Panc1 (cell line): ENCODE measurements around the gene UGT1A8. TPM values are rescaled to one million over a fixed set of nuclear protein-coding genes. Genes with fewer than 3 reads are reported as not detected.

Experiments used
- ATAC-seq: fragments of 200-7000 bp; cut with Tn5 transposase; 2 replicates; pipeline ENCODE4 v1.9.1; 2020; ENCODE audit warnings: mild to moderate bottlenecking, moderate library complexity
- BruUV-seq: library from RNA; stranded (reverse); fragments of 400-500 nt; replicated peaks from 2 replicates; lab custom pipeline; 2021; lab: Mats Ljungman, UMichigan
- CTCF ChIA-PET: fragments of 300-600 bp; sonication (Branson Sonifier 250); formaldehyde crosslinking; loops from one replicate; lab custom pipeline; 2022; ENCODE audit warnings: antibody characterized with exemption; lab: Charles Lee
- POLR2A ChIA-PET: fragments of 300-600 bp; sonication (Branson Sonifier 250); formaldehyde crosslinking; loops from one replicate; lab custom pipeline; 2022; ENCODE audit warnings: antibody characterized with exemption; lab: Charles Lee
- DNase-seq: peaks from one replicate; pipeline ENCODE4 v3.0.0-alpha.2; 2010; ENCODE audit warnings: low read depth, low spot score
- H3K27ac ChIP-seq: 2 replicates; pipeline ENCODE4 v1.5.1; 2011; ENCODE audit warnings: mild to moderate bottlenecking, low read length, inconsistent platforms
- H3K27me3 ChIP-seq: fragments of 200-500 bp; sonication (Bioruptor generic); 2 replicates; pipeline ENCODE4 v1.6.0; 2014; ENCODE audit warnings: low read length, inconsistent platforms; ENCODE audit not compliant: control insufficient read depth, insufficient read depth
- H3K36me3 ChIP-seq: fragments of 200-500 bp; sonication (Bioruptor generic); 2 replicates; pipeline ENCODE4 v1.5.1; 2014; ENCODE audit warnings: inconsistent platforms, mild to moderate bottlenecking, low read length, moderate library complexity; ENCODE audit not compliant: control insufficient read depth, insufficient read depth
- H3K4me1 ChIP-seq: 2 replicates; pipeline ENCODE4 v1.5.1; 2011; ENCODE audit warnings: inconsistent platforms, mild to moderate bottlenecking, low read length, moderate library complexity; ENCODE audit not compliant: control insufficient read depth, insufficient read depth
- H3K4me3 ChIP-seq, 2 experiments: 2 replicates each; pipeline ENCODE4 v1.5.1; 2011 to 2012; ENCODE audit warnings: low read depth in 2 of 2, low read length in 2 of 2, mild to moderate bottlenecking in 2 of 2, inconsistent platforms in 1 of 2, moderate library complexity in 1 of 2
- H3K9me3 ChIP-seq: fragments of 200-500 bp; sonication (Bioruptor generic); 2 replicates; pipeline ENCODE4 v1.5.1; 2014; ENCODE audit warnings: low read depth, mild to moderate bottlenecking, inconsistent platforms, low read length, moderate library complexity; ENCODE audit not compliant: control insufficient read depth, insufficient read depth
- POLR2AphosphoS5 ChIP-seq: IDR thresholded peaks from 2 replicates; pipeline ENCODE4 v1.6.1; 2012; ENCODE audit warnings: mild to moderate bottlenecking, low read depth, low read length, moderate library complexity
- SIN3A ChIP-seq: IDR thresholded peaks from 2 replicates; pipeline ENCODE4 v1.6.1; 2012; ENCODE audit warnings: low read depth, mild to moderate bottlenecking, low read length, moderate library complexity, borderline replicate concordance; ENCODE audit not compliant: insufficient read depth
- TCF7L2 ChIP-seq: IDR thresholded peaks from 2 replicates; pipeline ENCODE4 v1.6.1; 2011; ENCODE audit warnings: mild to moderate bottlenecking, low read depth, low read length, inconsistent platforms
- in situ Hi-C: cut with HindIII; loops from 2 replicates; pipeline ENCODE4 v1.10.0; 2016; ENCODE audit warnings: low sequenced_read_pairs, low pct_unique_long_range_greater_than_20kb
- intact Hi-C: fragments of 100-400 bp; cut with micrococcal nuclease; formaldehyde crosslinking; loops from one replicate; pipeline ENCODE4 v1.10.0; 2022; ENCODE audit not compliant: unreplicated experiment
- total RNA-seq: library from RNA; stranded (reverse); gene quantifications from one replicate; pipeline ENCODE4 v1.2.1, GENCODE V29; 2021; ENCODE audit not compliant: unreplicated experiment
- TF ChIP-seq, protein P1 (sequence below): fragments of 450-650 bp; IDR thresholded peaks from 2 replicates; pipeline ENCODE4 v1.5.1; 2017; ENCODE audit warnings: mild to moderate bottlenecking
- TF ChIP-seq, protein P2 (sequence below), 2 experiments: IDR thresholded peaks; 2 replicates each; pipeline ENCODE4 v1.6.1; 2011 to 2012; ENCODE audit warnings: low read depth in 2 of 2, control low read depth in 1 of 2, low read length in 1 of 2, mild to moderate bottlenecking in 1 of 2, moderate library complexity in 1 of 2; ENCODE audit not compliant: insufficient read depth in 1 of 2

UGT1A8 gene
- total RNA-seq, 1 experiment from 2014 or later = 0.15 TPM

DNA sequence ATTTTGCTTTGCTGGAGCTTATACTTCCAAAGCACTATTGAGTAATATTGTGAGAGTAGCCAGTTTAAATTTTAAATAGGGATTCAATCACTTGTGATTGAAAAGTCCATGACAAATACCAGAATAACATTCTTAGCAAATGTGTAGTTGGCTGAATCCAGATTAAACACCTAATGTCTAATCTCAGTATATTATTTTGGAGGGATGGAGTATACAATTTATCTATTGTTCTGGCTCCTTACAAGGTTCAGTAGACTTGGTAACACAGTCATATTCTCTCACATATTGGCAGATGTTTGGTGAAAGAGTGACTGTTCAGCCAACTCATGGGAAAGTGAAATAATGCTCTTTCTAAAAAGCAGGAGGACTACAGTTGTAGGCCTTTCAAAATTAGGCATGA lies 56.5 kb downstream of the UGT1A8 start:
- Histone ChIP-seq H3K9me3 (no peaks in the 10 kb centered on the region), H3K4me1 (no peaks in the 10 kb centered on the region), H3K4me3 (no peak overlapping the region), H3K27me3 (no peaks in the 10 kb centered on the region), H3K36me3 (no peaks in the 10 kb centered on the region), H3K27ac (no peak overlapping the region)
- no peak for TF ChIP-seq POLR2AphosphoS5
- no peak for TF ChIP-seq SIN3A
- no peak for TF ChIP-seq TCF7L2
- TF ChIP-seq, protein P1, sequence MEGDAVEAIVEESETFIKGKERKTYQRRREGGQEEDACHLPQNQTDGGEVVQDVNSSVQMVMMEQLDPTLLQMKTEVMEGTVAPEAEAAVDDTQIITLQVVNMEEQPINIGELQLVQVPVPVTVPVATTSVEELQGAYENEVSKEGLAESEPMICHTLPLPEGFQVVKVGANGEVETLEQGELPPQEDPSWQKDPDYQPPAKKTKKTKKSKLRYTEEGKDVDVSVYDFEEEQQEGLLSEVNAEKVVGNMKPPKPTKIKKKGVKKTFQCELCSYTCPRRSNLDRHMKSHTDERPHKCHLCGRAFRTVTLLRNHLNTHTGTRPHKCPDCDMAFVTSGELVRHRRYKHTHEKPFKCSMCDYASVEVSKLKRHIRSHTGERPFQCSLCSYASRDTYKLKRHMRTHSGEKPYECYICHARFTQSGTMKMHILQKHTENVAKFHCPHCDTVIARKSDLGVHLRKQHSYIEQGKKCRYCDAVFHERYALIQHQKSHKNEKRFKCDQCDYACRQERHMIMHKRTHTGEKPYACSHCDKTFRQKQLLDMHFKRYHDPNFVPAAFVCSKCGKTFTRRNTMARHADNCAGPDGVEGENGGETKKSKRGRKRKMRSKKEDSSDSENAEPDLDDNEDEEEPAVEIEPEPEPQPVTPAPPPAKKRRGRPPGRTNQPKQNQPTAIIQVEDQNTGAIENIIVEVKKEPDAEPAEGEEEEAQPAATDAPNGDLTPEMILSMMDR = no peak
- TF ChIP-seq, protein P2, sequence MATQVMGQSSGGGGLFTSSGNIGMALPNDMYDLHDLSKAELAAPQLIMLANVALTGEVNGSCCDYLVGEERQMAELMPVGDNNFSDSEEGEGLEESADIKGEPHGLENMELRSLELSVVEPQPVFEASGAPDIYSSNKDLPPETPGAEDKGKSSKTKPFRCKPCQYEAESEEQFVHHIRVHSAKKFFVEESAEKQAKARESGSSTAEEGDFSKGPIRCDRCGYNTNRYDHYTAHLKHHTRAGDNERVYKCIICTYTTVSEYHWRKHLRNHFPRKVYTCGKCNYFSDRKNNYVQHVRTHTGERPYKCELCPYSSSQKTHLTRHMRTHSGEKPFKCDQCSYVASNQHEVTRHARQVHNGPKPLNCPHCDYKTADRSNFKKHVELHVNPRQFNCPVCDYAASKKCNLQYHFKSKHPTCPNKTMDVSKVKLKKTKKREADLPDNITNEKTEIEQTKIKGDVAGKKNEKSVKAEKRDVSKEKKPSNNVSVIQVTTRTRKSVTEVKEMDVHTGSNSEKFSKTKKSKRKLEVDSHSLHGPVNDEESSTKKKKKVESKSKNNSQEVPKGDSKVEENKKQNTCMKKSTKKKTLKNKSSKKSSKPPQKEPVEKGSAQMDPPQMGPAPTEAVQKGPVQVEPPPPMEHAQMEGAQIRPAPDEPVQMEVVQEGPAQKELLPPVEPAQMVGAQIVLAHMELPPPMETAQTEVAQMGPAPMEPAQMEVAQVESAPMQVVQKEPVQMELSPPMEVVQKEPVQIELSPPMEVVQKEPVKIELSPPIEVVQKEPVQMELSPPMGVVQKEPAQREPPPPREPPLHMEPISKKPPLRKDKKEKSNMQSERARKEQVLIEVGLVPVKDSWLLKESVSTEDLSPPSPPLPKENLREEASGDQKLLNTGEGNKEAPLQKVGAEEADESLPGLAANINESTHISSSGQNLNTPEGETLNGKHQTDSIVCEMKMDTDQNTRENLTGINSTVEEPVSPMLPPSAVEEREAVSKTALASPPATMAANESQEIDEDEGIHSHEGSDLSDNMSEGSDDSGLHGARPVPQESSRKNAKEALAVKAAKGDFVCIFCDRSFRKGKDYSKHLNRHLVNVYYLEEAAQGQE (IDR thresholded peaks at IDR 0.05; ENCODE audit: insufficient read depth in 1 of 2, low read depth in 2 of 2, low read length in 1 of 2) = no peak
- DNase-seq (no peak), ATAC-seq (no peak)
- CTCF ChIA-PET = no interaction called here
- in situ Hi-C loops (no loop called here), intact Hi-C loops (no loop called here)
- BruUV-seq = no TSS peak
- POLR2A ChIA-PET = no interaction called here

DNA sequence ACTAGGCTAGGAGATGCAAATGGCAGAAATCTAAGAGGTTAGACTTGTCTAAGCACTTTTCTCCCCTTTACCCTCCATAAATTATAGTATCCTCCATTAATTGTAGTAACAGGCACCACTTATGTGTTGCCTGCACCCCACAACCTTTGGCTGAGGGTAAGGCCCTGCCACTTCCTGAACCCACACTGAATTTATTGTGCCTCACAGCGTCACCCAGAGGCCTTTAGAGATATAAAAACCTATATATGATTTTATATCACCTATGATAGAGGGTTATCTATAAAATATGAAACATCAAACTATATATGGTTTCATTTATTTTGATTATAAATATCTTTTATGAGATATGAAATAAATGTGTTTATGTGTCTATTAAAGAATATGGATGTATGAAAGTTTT lies 56.9 kb downstream of the UGT1A8 start:
- TF ChIP-seq POLR2AphosphoS5 (no peak), TCF7L2 (no peak), SIN3A (no peak)
- TF ChIP-seq, protein P1 = no peak; the same call in 1 of the 2 replicates
- TF ChIP-seq, protein P2 (IDR thresholded peaks at IDR 0.05; ENCODE audit: insufficient read depth in 1 of 2, low read depth in 2 of 2, low read length in 1 of 2) = no peak
- DNase-seq (no peak), ATAC-seq (no peak)
- BruUV-seq = no TSS peak
- intact Hi-C loops = no loop called here
- in situ Hi-C loops = no loop called here
- Histone ChIP-seq H3K27me3 (no peaks in the 10 kb centered on the region), H3K27ac (no peak overlapping the region), H3K4me3 (no peak overlapping the region), H3K9me3 (no peaks in the 10 kb centered on the region), H3K4me1 (no peaks in the 10 kb centered on the region), H3K36me3 (no peaks in the 10 kb centered on the region)
- POLR2A ChIA-PET = no interaction called here
- CTCF ChIA-PET = no interaction called here
